Muscle of leg (tissue), 11 donors: ENCODE data around the gene AP2B1. TPM values are rescaled to one million over a fixed set of nuclear protein-coding genes. Genes with fewer than 3 reads are reported as not detected.

Experiments
- DNase-seq: peaks from one replicate; pipeline ENCODE4 v3.0.0; 2013
- H3K27ac ChIP-seq: one replicate; pipeline ENCODE4 v1.5.1; 2013; ENCODE audit warnings: mild to moderate bottlenecking, low read length, control low read depth
- H3K27me3 ChIP-seq: one replicate; pipeline ENCODE4 v1.6.1; 2013; ENCODE audit warnings: low read length; ENCODE audit not compliant: control insufficient read depth, insufficient read depth
- H3K36me3 ChIP-seq: one replicate; pipeline ENCODE4 v1.6.1; 2013; ENCODE audit warnings: low read length; ENCODE audit not compliant: control insufficient read depth, insufficient read depth
- H3K4me1 ChIP-seq: one replicate; pipeline ENCODE4 v1.6.1; 2013; ENCODE audit warnings: low read length; ENCODE audit not compliant: control insufficient read depth, insufficient read depth
- H3K4me3 ChIP-seq: one replicate; pipeline ENCODE4 v1.5.1; 2013; ENCODE audit warnings: low read length, control low read depth
- H3K9me3 ChIP-seq: replicated peaks from 2 replicates; pipeline ENCODE4 v1.6.1; 2013; ENCODE audit warnings: low read depth, low read length; ENCODE audit not compliant: control insufficient read depth
- WGBS: methylation state at CpG from one replicate; pipeline ENCODE4 v1.1.5; 2013; ENCODE audit warnings: missing lambda C conversion rate; ENCODE audit not compliant: insufficient coverage; 5-methylcytosine and 5-hydroxymethylcytosine counted together
- polyA plus RNA-seq, 8 donors: library from polyadenylated mRNA; unstranded; fragments of 120-200 nt; gene quantifications; one replicate each; pipeline versions ENCODE4 v1.2.1 to v1.2.3, GENCODE V29; 2013; ENCODE audit warnings: inconsistent platforms in 1 of 8, low replicate concordance in 1 of 8; ENCODE audit not compliant: insufficient read length in 8 of 8, insufficient read depth in 1 of 8
- total RNA-seq: library from RNA; stranded (reverse); fragments of 120-200 nt; gene quantifications from one replicate; pipeline ENCODE4 v1.2.4, GENCODE V29; 2013

AP2B1 gene
- total and polyA plus RNA-seq, 9 donors: 45.4 to 92.9 (median 75.4) TPM

GRCh38 chr17:35723735-35724134, 136.6 kb downstream of the AP2B1 start:
- no peak for DNase-seq
- Histone ChIP-seq H3K9me3 (no peaks in the 10 kb centered on the region), H3K27ac (no peak overlapping the region), H3K4me1 (peaks cover 23% of the 10 kb centered on the region), H3K36me3 (peaks cover 39% of the 10 kb centered on the region), H3K27me3 (no peaks in the 10 kb centered on the region), H3K4me3 (no peak overlapping the region)
- WGBS: 93% methylated on average over 2 of the region's 2 CpGs

- no peaks in the 10 kb centered on the region for H3K9me3 ChIP-seq
- no peaks in the 10 kb centered on the region for H3K27me3 ChIP-seq
- peaks cover 38% of the 10 kb centered on the region for H3K36me3 ChIP-seq
- DNase-seq: no peak
- H3K4me3 ChIP-seq: no peak overlapping the region
- H3K27ac ChIP-seq: no peak overlapping the region
- H3K4me1 ChIP-seq: peaks cover 23% of the 10 kb centered on the region
- WGBS: 94% methylated on average over 4 of the region's 4 CpGs
Measured at GRCh38 chr17:35725058-35725457, 137.9 kb downstream of the AP2B1 start.

GRCh38 chr17:35725802-35726126, 138.6 kb downstream of the AP2B1 start:
- no peak for DNase-seq
- H3K4me1 ChIP-seq: peaks cover 26% of the 10 kb centered on the region
- no peaks in the 10 kb centered on the region for H3K27me3 ChIP-seq
- peaks cover 38% of the 10 kb centered on the region for H3K36me3 ChIP-seq
- no peak overlapping the region for H3K27ac ChIP-seq
- WGBS: 60% methylated on average over 1 of the region's 2 CpGs
- no peak overlapping the region for H3K4me3 ChIP-seq
- H3K9me3 ChIP-seq: no peaks in the 10 kb centered on the region

GRCh38 chr17:35726127-35726952, 139.2 kb downstream of the AP2B1 start:
- peak; percentile 53 for DNase-seq
- no peak overlapping the region for H3K27ac ChIP-seq
- 11% methylated on average over 3 of the region's 6 CpGs for WGBS

GRCh38 chr17:35726953-35727460, 139.9 kb downstream of the AP2B1 start:
- Histone ChIP-seq H3K4me1 (peaks cover 32% of the 10 kb centered on the region), H3K27ac (no peak overlapping the region), H3K9me3 (no peaks in the 10 kb centered on the region), H3K27me3 (no peaks in the 10 kb centered on the region), H3K36me3 (peaks cover 34% of the 10 kb centered on the region), H3K4me3 (no peak overlapping the region)
- WGBS: 20% methylated on average over 4 of the region's 5 CpGs
- DNase-seq: no peak

More at GRCh38 chr17:35726127-35726952, 139.2 kb downstream of the AP2B1 start:
- no peaks in the 10 kb centered on the region for H3K9me3 ChIP-seq
- H3K36me3 ChIP-seq: peaks cover 35% of the 10 kb centered on the region
- no peaks in the 10 kb centered on the region for H3K27me3 ChIP-seq
- peaks cover 32% of the 10 kb centered on the region for H3K4me1 ChIP-seq
- H3K4me3 ChIP-seq: no peak overlapping the region

GRCh38 chr17:35727635-35728034, 140.5 kb downstream of the AP2B1 start:
- Histone ChIP-seq H3K9me3 (no peaks in the 10 kb centered on the region), H3K36me3 (peaks cover 34% of the 10 kb centered on the region), H3K27me3 (no peaks in the 10 kb centered on the region), H3K27ac (no peak overlapping the region), H3K4me1 (peaks cover 34% of the 10 kb centered on the region), H3K4me3 (no peak overlapping the region)
- WGBS: 58% methylated on average over 3 of the region's 5 CpGs
- DNase-seq: no peak

GRCh38 chr17:35728551-35728950, 141.4 kb downstream of the AP2B1 start:
- WGBS: 67% methylated on average over 2 of the region's 3 CpGs
- Histone ChIP-seq H3K27ac (no peak overlapping the region), H3K27me3 (no peaks in the 10 kb centered on the region), H3K9me3 (no peaks in the 10 kb centered on the region), H3K36me3 (peaks cover 29% of the 10 kb centered on the region), H3K4me1 (peaks cover 34% of the 10 kb centered on the region), H3K4me3 (no peak overlapping the region)
- no peak for DNase-seq

- Histone ChIP-seq H3K4me1 (peaks cover 34% of the 10 kb centered on the region), H3K27me3 (no peaks in the 10 kb centered on the region), H3K36me3 (peaks cover 23% of the 10 kb centered on the region), H3K4me3 (no peak overlapping the region), H3K27ac (no peak overlapping the region), H3K9me3 (no peaks in the 10 kb centered on the region)
- WGBS: no CpG with 5 or more reads among the region's 4 CpGs
- no peak for DNase-seq
Measured at GRCh38 chr17:35729405-35729833, 142.3 kb downstream of the AP2B1 start.

GRCh38 chr17:35730400-35731005, 143.4 kb downstream of the AP2B1 start:
- WGBS: 72% methylated on average over 7 of the region's 10 CpGs
- no peaks in the 10 kb centered on the region for H3K27me3 ChIP-seq
- H3K4me1 ChIP-seq: peaks cover 28% of the 10 kb centered on the region
- no peak overlapping the region for H3K4me3 ChIP-seq
- H3K36me3 ChIP-seq: peaks cover 13% of the 10 kb centered on the region
- DNase-seq: no peak
- no peak overlapping the region for H3K27ac ChIP-seq
- no peaks in the 10 kb centered on the region for H3K9me3 ChIP-seq

- DNase-seq: peak; percentile 54
- Histone ChIP-seq H3K27ac (no peak within 1 kb of the TSS), H3K9me3 (no peaks in the 10 kb centered on the region), H3K27me3 (no peaks in the 10 kb centered on the region), H3K4me3 (peak within 1 kb of the TSS; percentile 37), H3K36me3 (peaks cover 7% of the 10 kb centered on the region), H3K4me1 (peaks cover 21% of the 10 kb centered on the region)
- 0% methylated on average over 17 of the region's 44 CpGs for WGBS
Measured at GRCh38 chr17:35731239-35731916, 144.3 kb downstream of the AP2B1 start, which contains the start of gene RASL10B. Gene RASL10B (plus strand): TSS chr17:35731639. CDS start chr17:35735185, 3,546 bp downstream.
